Parathyroid adenoma (tissue), 2 donors: Measurements from ENCODE around the gene CPEB4.

Source experiments
- H2AFZ ChIP-seq: fragments of 300-600 bp; sonication (generic); one replicate; pipeline ENCODE4 v1.7.0; 2017; ENCODE audit warnings: antibody characterized with exemption, mild to moderate bottlenecking
- H3K27ac ChIP-seq: fragments of 300-600 bp; sonication (generic); one replicate; pipeline ENCODE4 v1.7.0; 2017
- H3K27me3 ChIP-seq: fragments of 300-600 bp; sonication (generic); one replicate; pipeline ENCODE4 v1.7.0; 2017; ENCODE audit warnings: low read length; ENCODE audit not compliant: control insufficient read depth, insufficient read depth
- H3K36me3 ChIP-seq: fragments of 300-600 bp; sonication (generic); one replicate; pipeline ENCODE4 v1.7.0; 2017; ENCODE audit warnings: low read length; ENCODE audit not compliant: control insufficient read depth, insufficient read depth
- H3K4me1 ChIP-seq: fragments of 300-600 bp; sonication (generic); one replicate; pipeline ENCODE4 v1.7.0; 2017; ENCODE audit warnings: control low read depth
- H3K4me2 ChIP-seq: fragments of 300-600 bp; sonication (generic); one replicate; pipeline ENCODE4 v1.7.0; 2017; ENCODE audit warnings: low read length
- H3K4me3 ChIP-seq: fragments of 300-600 bp; sonication (generic); one replicate; pipeline ENCODE4 v1.7.0; 2017; ENCODE audit warnings: low read depth, low read length
- H3K79me2 ChIP-seq: fragments of 300-600 bp; sonication (generic); one replicate; pipeline ENCODE4 v1.7.0; 2017; ENCODE audit warnings: control low read depth
- H3K9ac ChIP-seq: fragments of 300-600 bp; sonication (generic); one replicate; pipeline ENCODE4 v1.7.0; 2017; ENCODE audit warnings: mild to moderate bottlenecking
- H3K9me3 ChIP-seq: fragments of 300-600 bp; sonication (generic); one replicate; pipeline ENCODE4 v1.7.0; 2017; ENCODE audit warnings: low read length; ENCODE audit not compliant: control insufficient read depth
- CTCF ChIP-seq: fragments of 300-600 bp; sonication (generic); IDR thresholded peaks from one replicate; pipeline ENCODE4 v1.7.0; 2017; ENCODE audit warnings: antibody characterized with exemption, mild to moderate bottlenecking
- donor health status: primary hyperparathyroidism.

CPEB4 gene

GRCh38 chr5:173888473-173889131 is 453 bp downstream of the CPEB4 start:
- H3K4me3 ChIP-seq, result peak overlapping the region; percentile 92
- H3K27ac ChIP-seq, result peak overlapping the region; percentile 91
- no peak for TF ChIP-seq CTCF
- H2AFZ ChIP-seq, result no peak overlapping the region
- H3K9ac ChIP-seq, result peak overlapping the region; percentile 93
- H3K36me3 ChIP-seq, result peaks cover 5% of the 10 kb centered on the region
- peak overlapping the region; percentile 93 for H3K4me2 ChIP-seq
- peaks cover 22% of the 10 kb centered on the region for H3K4me1 ChIP-seq
- H3K27me3 ChIP-seq, result no peaks in the 10 kb centered on the region
- peaks cover 34% of the 10 kb centered on the region for H3K79me2 ChIP-seq
- no peaks in the 10 kb centered on the region for H3K9me3 ChIP-seq

GRCh38 chr5:173890195-173890991 is 2.2 kb downstream of the CPEB4 start:
- TF ChIP-seq CTCF, result no peak
- H3K4me2 ChIP-seq, result peak overlapping the region; percentile 93
- peak overlapping the region; percentile 91 for H3K27ac ChIP-seq
- H3K27me3 ChIP-seq, result no peaks in the 10 kb centered on the region
- no peak overlapping the region for H2AFZ ChIP-seq
- H3K79me2 ChIP-seq, result peaks cover 49% of the 10 kb centered on the region
- H3K36me3 ChIP-seq, result peaks cover 5% of the 10 kb centered on the region
- peak overlapping the region; percentile 61 for H3K9ac ChIP-seq
- H3K4me3 ChIP-seq, result peak overlapping the region; percentile 92
- H3K4me1 ChIP-seq, result peaks cover 7% of the 10 kb centered on the region
- H3K9me3 ChIP-seq, result no peaks in the 10 kb centered on the region

GRCh38 chr5:173891308-173892116 is 3.4 kb downstream of the CPEB4 start:
- Histone ChIP-seq H3K4me3 (peak overlapping the region; percentile 92), H2AFZ (no peak overlapping the region), H3K9ac (peak overlapping the region; percentile 61), H3K27me3 (no peaks in the 10 kb centered on the region), H3K36me3 (peaks cover 5% of the 10 kb centered on the region), H3K4me2 (peak overlapping the region; percentile 93), H3K4me1 (peaks cover 5% of the 10 kb centered on the region), H3K27ac (peak overlapping the region; percentile 91), H3K9me3 (no peaks in the 10 kb centered on the region), H3K79me2 (peaks cover 52% of the 10 kb centered on the region)
- no peak for TF ChIP-seq CTCF

GRCh38 chr5:173893192-173893561 is 5.0 kb downstream of the CPEB4 start:
- Histone ChIP-seq H3K4me1 (peaks cover 7% of the 10 kb centered on the region), H3K27ac (peak overlapping the region; percentile 91), H3K4me2 (peak overlapping the region; percentile 93), H3K79me2 (peaks cover 61% of the 10 kb centered on the region), H3K9ac (no peak overlapping the region), H2AFZ (no peak overlapping the region), H3K36me3 (peaks cover 5% of the 10 kb centered on the region), H3K27me3 (no peaks in the 10 kb centered on the region), H3K4me3 (peak overlapping the region; percentile 92), H3K9me3 (no peaks in the 10 kb centered on the region)
- TF ChIP-seq CTCF, result no peak
